ENCODE measurements around the gene GGT1.
"Not testable (repeated sequence)": the region's sequence is repeated elsewhere in the genome, so short reads cannot be mapped to it uniquely, and the experiment has no call there.

GGT1 gene

GRCh38 chr22:24593836-24594568 lies 9.0 kb upstream of the GGT1 start:
- Histone ChIP-seq H3K27ac (no peak overlapping the region), H3K27me3 (replicated peaks) (no peaks in the 10 kb centered on the region), H3K4me3 (ENCODE audit: low read depth, low read length) (no peak overlapping the region), H3K36me3 (replicated peaks) (no peaks in the 10 kb centered on the region)
- in situ Hi-C loops (cut with HindIII; ENCODE audit: low pct_ligation_motif_present, low sequenced_read_pairs) = no loop called here
- no peak for TF ChIP-seq CTCF (IDR thresholded peaks at IDR 0.05; ENCODE audit: low read depth, low read length, missing control alignments)
- DNase-seq = no peak

- Histone ChIP-seq H3K4me3 (ENCODE audit: low read depth, low read length) (no peak overlapping the region), H3K27me3 (replicated peaks) (no peaks in the 10 kb centered on the region), H3K36me3 (replicated peaks) (no peaks in the 10 kb centered on the region), H3K27ac (no peak overlapping the region)
- TF ChIP-seq CTCF (IDR thresholded peaks at IDR 0.05; ENCODE audit: low read depth, low read length, missing control alignments) = no peak
- no peak for DNase-seq
- in situ Hi-C loops (cut with HindIII; ENCODE audit: low pct_ligation_motif_present, low sequenced_read_pairs) = no loop called here
These were observed 8.3 kb upstream of the GGT1 start for GRCh38 chr22:24594569-24595120.

- Histone ChIP-seq H3K4me3 (ENCODE audit: low read depth, low read length) (no peak overlapping the region), H3K27me3 (replicated peaks) (no peaks in the 10 kb centered on the region), H3K27ac (no peak overlapping the region), H3K36me3 (replicated peaks) (no peaks in the 10 kb centered on the region)
- TF ChIP-seq CTCF (IDR thresholded peaks at IDR 0.05; ENCODE audit: low read depth, low read length, missing control alignments) = no peak
- no peak for DNase-seq
- in situ Hi-C loops (cut with HindIII; ENCODE audit: low pct_ligation_motif_present, low sequenced_read_pairs) = no loop called here
These were observed 7.8 kb upstream of the GGT1 start for GRCh38 chr22:24595228-24595627.

- no peak for DNase-seq
- no peak overlapping the region for H3K27ac ChIP-seq
- no peak for TF ChIP-seq CTCF (IDR thresholded peaks at IDR 0.05; ENCODE audit: low read depth, low read length, missing control alignments)
- H3K27me3 ChIP-seq (replicated peaks) = no peaks in the 10 kb centered on the region
- H3K4me3 ChIP-seq (ENCODE audit: low read depth, low read length) = no peak overlapping the region
- in situ Hi-C loops (cut with HindIII; ENCODE audit: low pct_ligation_motif_present, low sequenced_read_pairs) = no loop called here
- H3K36me3 ChIP-seq (replicated peaks) = no peaks in the 10 kb centered on the region
These were observed 7.1 kb upstream of the GGT1 start for GRCh38 chr22:24595863-24596262.

GRCh38 chr22:24597076-24597475 lies 5.9 kb upstream of the GGT1 start:
- in situ Hi-C loops (cut with HindIII; ENCODE audit: low pct_ligation_motif_present, low sequenced_read_pairs); H3K36me3 ChIP-seq (replicated peaks); H3K4me3 ChIP-seq (ENCODE audit: low read depth, low read length): not testable (repeated sequence)

GRCh38 chr22:24599514-24599913 lies 3.5 kb upstream of the GGT1 start:
- H3K27ac ChIP-seq = no peak overlapping the region
- no peak for DNase-seq
- no peaks in the 10 kb centered on the region for H3K27me3 ChIP-seq (replicated peaks)
- in situ Hi-C loops (cut with HindIII; ENCODE audit: low pct_ligation_motif_present, low sequenced_read_pairs) = no loop called here
- no peaks in the 10 kb centered on the region for H3K36me3 ChIP-seq (replicated peaks)
- H3K4me3 ChIP-seq (ENCODE audit: low read depth, low read length) = no peak overlapping the region
- TF ChIP-seq CTCF (IDR thresholded peaks at IDR 0.05; ENCODE audit: low read depth, low read length, missing control alignments) = no peak

More at GRCh38 chr22:24597076-24597475, 5.9 kb upstream of the GGT1 start:
- DNase-seq; H3K27ac ChIP-seq; H3K27me3 ChIP-seq (replicated peaks): not testable (repeated sequence)

GRCh38 chr22:24599958-24600715 lies 2.9 kb upstream of the GGT1 start:
- DNase-seq; H3K27me3 ChIP-seq (replicated peaks); H3K36me3 ChIP-seq (replicated peaks); H3K27ac ChIP-seq; H3K4me3 ChIP-seq (ENCODE audit: low read depth, low read length); in situ Hi-C loops (cut with HindIII; ENCODE audit: low pct_ligation_motif_present, low sequenced_read_pairs): not testable (repeated sequence)
